Activated CD4-positive, alpha-beta T cell treated with anti-CD3 and anti-CD28 coated beads, Interleukin-2, amount 50 U/mL, for 1 hour (primary cell): ENCODE data around the gene ACIN1.

Source experiments
- DNase-seq: peaks from one replicate; pipeline ENCODE4 v3.0.0-alpha.2; 2020

The ACIN1 gene

DNA sequence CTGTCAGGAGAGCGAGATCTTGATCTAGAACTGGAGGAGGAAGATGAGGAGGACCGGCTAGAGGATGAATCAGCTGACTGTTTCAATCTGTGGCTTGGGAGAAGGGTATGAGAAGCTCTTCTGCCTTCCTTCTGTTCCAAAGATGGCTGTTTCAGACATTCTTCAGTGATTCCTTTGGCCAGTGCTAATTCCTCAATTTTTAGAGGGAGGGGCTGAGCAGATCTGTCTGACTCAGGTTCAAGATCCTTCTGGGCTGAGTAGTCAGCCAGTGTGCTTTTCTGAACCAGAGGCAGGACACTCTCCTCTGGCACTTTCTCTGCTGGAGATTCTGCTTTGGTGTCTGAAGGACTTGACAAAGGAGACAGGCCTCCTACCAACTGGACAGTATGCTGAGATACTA, 15.2 kb downstream of the ACIN1 start:
- DNase-seq = no peak

DNA sequence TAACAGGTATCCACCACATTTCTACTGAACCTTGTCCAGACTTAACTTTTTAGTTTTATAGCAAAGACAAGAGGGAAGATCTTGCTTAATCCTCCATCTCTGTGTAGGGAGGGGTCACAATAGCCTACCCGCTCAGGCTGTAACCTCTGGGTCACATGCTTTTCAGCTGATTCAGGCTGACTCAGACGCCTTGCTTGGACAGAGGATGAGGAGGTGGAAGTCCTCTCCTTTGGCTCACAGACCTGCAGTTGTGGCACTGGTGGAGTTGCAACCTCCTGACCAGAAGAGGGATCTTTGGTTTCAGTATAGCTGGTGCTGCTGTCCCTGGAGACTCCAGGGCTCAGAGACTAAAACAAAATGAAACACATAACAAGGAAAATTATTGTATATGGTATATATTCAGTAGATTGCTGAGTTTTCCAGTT, 16.2 kb downstream of the ACIN1 start:
- no peak for DNase-seq

DNA sequence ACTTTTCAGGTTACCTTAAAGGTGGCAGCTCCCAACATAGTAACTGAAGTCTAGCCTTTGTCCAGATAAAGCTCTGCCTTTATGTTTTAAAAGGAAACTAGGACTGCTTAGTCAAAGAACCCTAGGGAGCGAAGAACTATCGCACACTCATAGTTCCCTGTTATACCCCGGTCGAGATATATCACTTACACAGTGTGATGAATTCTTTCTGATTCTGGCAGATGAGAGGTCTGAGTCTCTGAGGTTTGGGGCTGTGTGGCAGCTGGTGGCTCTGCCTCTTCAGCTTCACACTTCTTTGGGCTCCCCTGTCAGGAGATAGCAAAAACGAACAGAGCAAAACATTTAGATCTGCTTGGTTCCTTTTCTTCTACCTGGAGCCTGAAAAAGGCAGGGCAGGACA, 17.0 kb downstream of the ACIN1 start:
- DNase-seq = no peak

GRCh38 chr14:23076785-23077408, 18.0 kb downstream of the ACIN1 start:
- DNase-seq = no peak

DNA sequence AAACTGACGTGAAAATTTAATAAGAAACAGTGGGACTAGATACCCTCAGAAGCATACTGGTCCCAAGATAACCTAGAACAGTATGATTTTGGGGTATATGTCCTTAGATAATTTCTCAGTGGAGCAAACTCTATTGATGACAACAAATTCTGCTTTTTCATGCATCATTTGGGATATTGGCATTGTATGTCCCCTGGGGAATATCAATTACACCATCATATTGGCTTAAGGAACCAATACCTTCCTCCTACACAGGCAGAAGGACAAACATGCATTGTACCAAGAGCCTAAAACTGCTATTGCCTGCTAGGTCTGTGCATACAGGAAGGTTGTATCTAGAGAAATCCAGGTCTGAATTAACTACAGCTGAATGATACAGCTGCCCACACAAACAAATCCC, 20.0 kb downstream of the ACIN1 start:
- DNase-seq = no peak

GRCh38 chr14:23071921-23072539, 22.9 kb downstream of the ACIN1 start:
- no peak for DNase-seq

GRCh38 chr14:23071244-23071920, 23.6 kb downstream of the ACIN1 start:
- peak; percentile 74 for DNase-seq

GRCh38 chr14:23070262-23071129, 24.4 kb downstream of the ACIN1 start:
- DNase-seq = no peak

DNA sequence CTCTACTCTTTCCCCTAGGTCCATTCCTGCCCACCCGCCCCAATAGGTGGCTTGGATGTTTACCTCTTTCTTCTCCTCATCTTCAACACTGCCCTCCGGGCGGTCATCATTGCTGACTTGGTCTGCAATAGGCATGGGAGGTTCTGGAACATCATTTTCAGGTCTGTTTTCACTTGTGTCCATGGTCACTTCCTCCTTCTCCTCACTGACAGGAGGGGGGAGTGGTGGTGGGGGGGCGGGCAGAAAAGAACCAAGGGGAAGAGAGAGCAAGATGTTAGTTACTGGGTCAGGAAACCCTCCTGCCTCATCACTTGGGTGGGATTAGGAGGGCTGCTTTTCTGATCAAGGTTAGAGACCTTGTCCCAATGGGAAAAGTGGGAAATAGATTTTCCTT, 25.5 kb downstream of the ACIN1 start:
- no peak for DNase-seq

DNA sequence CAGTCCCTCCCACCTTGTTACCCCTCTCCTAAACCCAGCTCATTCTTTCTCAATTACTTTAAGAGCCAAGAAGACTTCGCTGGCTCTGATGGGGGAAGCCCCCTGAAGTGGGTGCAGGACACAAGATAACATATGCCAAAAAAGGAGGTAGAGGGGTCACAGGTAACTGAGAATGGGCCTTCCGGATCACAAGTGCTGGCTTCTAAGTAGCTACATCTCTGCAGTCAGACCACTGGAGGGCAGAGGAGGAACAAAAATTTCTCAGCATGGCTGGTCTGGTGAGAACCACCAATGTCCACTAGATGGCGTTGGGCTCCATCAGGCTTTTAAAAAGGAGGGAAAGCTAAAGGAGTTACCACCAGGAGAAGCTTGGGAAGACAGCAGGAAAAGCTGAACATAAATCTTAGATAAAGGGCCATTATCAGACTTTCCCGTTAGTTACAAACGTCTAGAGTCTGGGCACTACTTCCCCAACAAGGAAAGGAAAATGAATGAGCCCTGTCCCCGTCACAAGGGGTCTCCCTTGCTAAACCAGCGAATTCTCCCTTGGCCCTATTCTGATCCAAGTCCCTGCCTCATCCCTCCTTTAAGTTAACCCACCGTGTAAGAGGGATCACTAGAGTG, 26.0 kb downstream of the ACIN1 start:
- DNase-seq = peak; percentile 65

GRCh38 chr14:23067847-23068788, 26.8 kb downstream of the ACIN1 start:
- no peak for DNase-seq

GRCh38 chr14:23066855-23067744, 27.8 kb downstream of the ACIN1 start:
- no peak for DNase-seq

- no peak for DNase-seq
These were observed 28.6 kb downstream of the ACIN1 start for GRCh38 chr14:23066368-23066767.

DNA sequence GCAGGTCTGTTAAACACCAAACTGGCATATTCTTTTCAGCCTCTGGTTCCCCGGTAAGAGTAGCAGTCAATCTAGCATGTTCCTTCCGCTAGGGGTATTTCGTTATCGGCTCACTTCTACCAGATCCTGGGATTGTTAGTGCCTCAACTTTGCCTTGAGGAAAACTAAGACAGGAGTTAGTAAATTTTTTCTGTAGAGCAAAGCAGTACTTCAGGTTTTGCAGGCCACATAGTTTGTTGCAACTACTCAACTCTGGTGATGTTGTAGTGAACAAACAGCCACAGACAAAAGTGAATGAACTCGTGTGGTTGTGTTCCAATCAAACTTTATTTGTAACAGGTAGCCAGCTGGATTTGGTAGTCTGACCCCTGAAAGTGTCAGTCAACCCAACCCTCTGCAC, 31.3 kb downstream of the ACIN1 start:
- no peak for DNase-seq

DNA sequence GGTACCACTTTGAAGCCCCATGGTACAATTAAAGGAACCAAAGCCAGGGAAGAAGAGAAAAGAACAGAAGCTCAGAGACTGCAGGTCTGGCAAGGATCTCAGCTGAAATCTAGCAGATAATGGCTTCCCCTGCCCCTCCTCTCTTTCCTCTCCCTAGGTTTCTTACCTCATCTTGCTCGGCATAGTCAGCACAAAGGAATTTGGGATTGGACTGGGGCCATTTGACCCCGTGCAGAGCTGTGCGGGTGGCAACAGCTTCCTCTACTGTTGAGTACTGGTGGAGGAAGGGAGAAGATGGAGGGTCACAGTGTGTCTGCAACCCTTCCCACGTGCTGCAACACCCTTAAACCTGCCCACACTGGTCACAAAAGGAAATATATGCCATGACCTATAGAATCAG, 32.9 kb downstream of the ACIN1 start:
- DNase-seq = no peak

DNA sequence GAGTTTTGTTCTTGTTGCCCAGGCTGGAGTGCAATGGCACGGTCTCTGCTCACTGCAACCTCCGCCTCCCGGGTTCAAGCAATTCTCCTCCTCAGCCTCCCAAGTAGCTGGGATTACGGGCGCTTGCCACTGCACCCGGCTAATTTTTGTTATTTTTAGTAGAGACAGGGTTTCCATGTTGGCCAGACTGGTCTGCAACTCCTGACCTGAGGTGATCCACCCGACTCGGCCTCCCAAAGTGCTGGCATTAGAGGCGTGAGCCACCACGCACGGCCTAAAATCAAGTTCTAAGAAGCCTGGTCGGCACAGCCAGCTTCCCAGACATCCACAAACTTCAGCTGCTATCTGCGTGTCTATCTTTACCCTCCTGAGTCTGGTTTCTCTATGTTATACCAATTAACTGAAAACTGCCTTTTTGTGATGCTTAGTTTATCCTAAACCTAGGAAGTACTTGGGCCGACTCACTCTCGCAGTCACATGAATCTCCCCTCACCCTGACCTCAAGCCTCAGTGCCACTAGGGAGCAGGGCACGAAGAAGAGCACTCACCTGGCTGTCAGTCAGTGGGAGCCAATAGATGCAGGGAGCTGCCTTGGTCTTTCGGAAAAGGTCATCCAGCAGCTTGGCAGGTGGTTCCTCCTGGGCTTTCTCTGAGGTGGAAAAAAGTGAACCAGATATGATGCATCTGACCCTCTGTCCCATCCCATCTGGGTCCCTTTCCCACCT, 34.2 kb downstream of the ACIN1 start:
- no peak for DNase-seq

GRCh38 chr14:23058654-23059504, 36.1 kb downstream of the ACIN1 start:
- no peak for DNase-seq

DNA sequence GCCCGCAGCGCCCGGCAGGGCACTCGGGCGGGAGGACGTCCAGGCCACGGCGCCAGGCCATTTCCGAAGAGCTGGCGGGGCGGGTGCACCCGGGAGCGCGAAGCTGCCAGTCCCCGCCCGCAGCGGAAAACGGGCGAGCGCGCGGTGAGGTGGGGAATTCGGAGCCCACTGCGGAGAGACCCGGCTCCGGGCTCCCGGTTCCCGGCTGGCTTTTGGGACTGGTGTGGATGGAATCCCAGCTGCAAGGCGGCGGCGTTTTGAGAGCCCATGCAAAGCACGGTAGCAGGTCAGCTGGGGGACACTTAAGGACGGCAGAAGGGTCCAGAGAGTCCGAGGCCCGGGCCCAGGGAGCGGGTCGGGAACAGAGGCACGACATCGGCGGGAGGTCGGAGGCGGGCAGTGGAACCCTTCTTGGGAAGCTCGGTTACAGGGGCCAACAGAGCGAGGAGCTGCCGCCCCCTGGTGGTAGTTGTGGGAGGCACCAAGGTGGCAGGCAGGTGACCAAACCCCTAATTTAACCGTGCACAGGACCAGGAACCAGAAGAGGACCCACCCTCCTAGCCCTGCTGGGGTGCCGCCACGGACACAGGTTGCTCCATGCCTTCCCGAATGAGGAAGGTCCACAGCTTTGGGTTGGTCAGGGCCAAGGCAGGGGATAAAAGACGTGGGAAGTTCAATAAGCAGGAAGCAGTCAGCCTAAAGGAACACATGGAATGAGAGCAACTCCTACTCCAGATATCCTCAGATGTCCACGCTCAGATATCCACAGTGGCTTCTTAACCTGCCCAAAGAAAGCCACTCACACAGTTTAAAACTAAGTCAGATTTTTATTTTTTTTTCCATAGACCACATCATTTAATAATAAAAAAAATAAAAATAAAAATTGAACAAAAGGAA, 36.9 kb downstream of the ACIN1 start:
- peak; percentile 88 for DNase-seq
